Measurements from ENCODE around the gene ANKRD13C.
"Not testable (repeated sequence)": the region's sequence is repeated elsewhere in the genome, so short reads cannot be mapped to it uniquely, and the experiment has no call there.

Gene ANKRD13C

DNA sequence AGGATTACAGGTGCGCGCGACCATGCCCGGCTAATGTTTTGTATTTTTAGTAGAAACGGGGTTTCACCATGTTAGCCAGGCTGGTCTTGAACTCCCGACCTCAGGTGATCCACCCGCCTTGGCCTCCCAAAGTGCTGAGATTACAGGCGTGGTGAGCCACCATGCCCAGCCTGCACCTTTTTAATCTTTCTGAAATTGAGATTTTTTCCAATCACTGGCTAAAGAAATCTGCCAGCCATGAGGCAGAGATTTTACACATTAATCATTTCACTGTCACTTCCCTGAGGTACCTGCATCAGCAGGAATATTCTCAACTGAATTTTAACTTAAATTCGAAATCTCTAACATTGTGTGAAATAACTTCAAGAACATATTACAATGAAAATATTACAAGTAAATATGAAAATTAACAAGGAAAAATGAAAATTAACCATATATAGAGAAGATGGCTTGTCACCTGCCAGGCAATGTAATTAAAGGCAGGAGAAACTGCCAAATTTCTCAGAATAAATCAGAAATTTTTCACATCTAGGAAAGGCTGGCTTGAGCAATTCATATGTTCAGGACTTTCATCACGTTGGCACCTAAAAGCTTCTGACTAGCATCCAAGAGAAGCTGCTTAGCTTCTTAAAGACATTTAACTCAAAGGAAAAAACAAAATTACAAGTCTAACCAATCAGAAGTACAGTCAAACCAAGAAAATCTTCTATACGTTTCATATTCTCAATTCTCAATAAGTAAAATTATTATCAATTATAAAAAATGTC lies 5.9 kb downstream of the ANKRD13C start:
- no peak overlapping the region for H3K4me2 ChIP-seq (ENCODE audit: low read depth, low read length)
- H2AFZ ChIP-seq (ENCODE audit: low read length) = no peak overlapping the region
- no peak overlapping the region for H3K27ac ChIP-seq (ENCODE audit: low read length)
- no peak for DNase-seq
- no peaks in the 10 kb centered on the region; the same call in 1 of the 2 replicates for H3F3A ChIP-seq (ENCODE audit: insufficient read depth, low read length)
- H3K4me3 ChIP-seq (ENCODE audit: low read length) = no peak overlapping the region
- H3K36me3 ChIP-seq (replicated peaks; ENCODE audit: insufficient read depth, low read length) = no peaks in the 10 kb centered on the region
- H3K9me3 ChIP-seq (replicated peaks; ENCODE audit: insufficient read depth, low read length) = no peaks in the 10 kb centered on the region
- peaks cover 3% of the 10 kb centered on the region; the same call in 1 of the 2 replicates for H3K4me1 ChIP-seq (ENCODE audit: low read length)
- H3K27me3 ChIP-seq (replicated peaks; ENCODE audit: insufficient read depth, low read length) = no peaks in the 10 kb centered on the region
- H4K20me1 ChIP-seq (ENCODE audit: insufficient read depth, low read length) = no peaks in the 10 kb centered on the region
- H3K9me2 ChIP-seq (replicated peaks; ENCODE audit: insufficient read depth, low read length) = no peaks in the 10 kb centered on the region
- H3K9ac ChIP-seq (ENCODE audit: low read length) = no peak overlapping the region
- H3K79me2 ChIP-seq (ENCODE audit: low read length) = peaks cover 95% of the 10 kb centered on the region
- no peak for TF ChIP-seq EZH2 (optimal IDR thresholded peaks at IDR 0.05; ENCODE audit: low read depth, low read length)
- TF ChIP-seq, protein P1, sequence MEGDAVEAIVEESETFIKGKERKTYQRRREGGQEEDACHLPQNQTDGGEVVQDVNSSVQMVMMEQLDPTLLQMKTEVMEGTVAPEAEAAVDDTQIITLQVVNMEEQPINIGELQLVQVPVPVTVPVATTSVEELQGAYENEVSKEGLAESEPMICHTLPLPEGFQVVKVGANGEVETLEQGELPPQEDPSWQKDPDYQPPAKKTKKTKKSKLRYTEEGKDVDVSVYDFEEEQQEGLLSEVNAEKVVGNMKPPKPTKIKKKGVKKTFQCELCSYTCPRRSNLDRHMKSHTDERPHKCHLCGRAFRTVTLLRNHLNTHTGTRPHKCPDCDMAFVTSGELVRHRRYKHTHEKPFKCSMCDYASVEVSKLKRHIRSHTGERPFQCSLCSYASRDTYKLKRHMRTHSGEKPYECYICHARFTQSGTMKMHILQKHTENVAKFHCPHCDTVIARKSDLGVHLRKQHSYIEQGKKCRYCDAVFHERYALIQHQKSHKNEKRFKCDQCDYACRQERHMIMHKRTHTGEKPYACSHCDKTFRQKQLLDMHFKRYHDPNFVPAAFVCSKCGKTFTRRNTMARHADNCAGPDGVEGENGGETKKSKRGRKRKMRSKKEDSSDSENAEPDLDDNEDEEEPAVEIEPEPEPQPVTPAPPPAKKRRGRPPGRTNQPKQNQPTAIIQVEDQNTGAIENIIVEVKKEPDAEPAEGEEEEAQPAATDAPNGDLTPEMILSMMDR (IDR thresholded peaks at IDR 0.05; ENCODE audit: low read length) = no peak
- TF ChIP-seq EZH2phosphoT487 (IDR thresholded peaks at IDR 0.05; ENCODE audit: low read length) = no peak

DNA sequence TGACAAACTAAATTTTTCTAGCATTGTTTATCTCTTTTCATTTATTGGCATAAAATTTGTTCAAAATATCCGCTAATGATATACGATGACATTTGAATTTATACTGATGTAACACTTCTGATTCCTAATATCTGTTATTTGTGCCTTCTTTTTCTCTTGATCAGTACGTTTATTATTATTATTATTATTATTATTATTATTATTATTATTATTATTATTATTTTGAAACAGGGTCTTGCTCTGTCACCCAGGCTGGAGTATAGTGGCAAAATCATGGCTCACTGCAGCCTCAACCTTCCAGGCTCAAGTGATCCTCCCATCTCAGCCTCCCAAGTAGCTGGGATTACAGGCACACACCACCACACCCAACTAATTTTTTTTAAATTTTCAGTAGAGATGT lies 14.9 kb downstream of the ANKRD13C start:
- DNase-seq; H3K4me2 ChIP-seq (ENCODE audit: low read depth, low read length); H2AFZ ChIP-seq (ENCODE audit: low read length); H3K9me3 ChIP-seq (replicated peaks; ENCODE audit: insufficient read depth, low read length); H3K27me3 ChIP-seq (replicated peaks; ENCODE audit: insufficient read depth, low read length); H3K9ac ChIP-seq (ENCODE audit: low read length); H3K9me2 ChIP-seq (replicated peaks; ENCODE audit: insufficient read depth, low read length); H4K20me1 ChIP-seq (ENCODE audit: insufficient read depth, low read length); H3F3A ChIP-seq (ENCODE audit: insufficient read depth, low read length); H3K4me3 ChIP-seq (ENCODE audit: low read length); H3K36me3 ChIP-seq (replicated peaks; ENCODE audit: insufficient read depth, low read length); H3K4me1 ChIP-seq (ENCODE audit: low read length); H3K27ac ChIP-seq (ENCODE audit: low read length): not testable (repeated sequence)
- H3K79me2 ChIP-seq (ENCODE audit: low read length) = peaks cover 69% of the 10 kb centered on the region

DNA sequence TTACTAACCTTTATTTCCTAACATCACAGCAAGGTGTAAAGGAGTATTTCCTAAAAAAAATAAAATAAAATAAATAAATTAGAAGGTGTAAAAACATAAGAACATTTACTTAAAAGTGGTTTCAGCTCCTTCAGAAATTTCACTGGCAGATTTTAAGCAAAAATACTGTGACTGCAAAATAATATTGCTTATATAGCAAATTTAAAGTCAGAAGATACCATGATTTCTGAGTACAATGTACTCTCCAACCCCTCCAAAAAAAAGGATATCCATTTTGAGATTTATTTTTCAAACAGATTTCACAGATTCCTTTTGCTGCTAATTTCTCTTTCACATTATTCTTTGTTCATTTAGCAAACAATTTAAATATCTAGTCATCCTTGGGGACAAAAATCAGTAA lies 18.5 kb downstream of the ANKRD13C start:
- H3K79me2 ChIP-seq (ENCODE audit: low read length) = peaks cover 64% of the 10 kb centered on the region

More for the DNA sequence above, 18.5 kb downstream of the ANKRD13C start:
- no peaks in the 10 kb centered on the region; the same call in 1 of the 2 replicates for H4K20me1 ChIP-seq (ENCODE audit: insufficient read depth, low read length)
- H3K36me3 ChIP-seq (replicated peaks; ENCODE audit: insufficient read depth, low read length) = no peaks in the 10 kb centered on the region
- TF ChIP-seq EZH2phosphoT487 (IDR thresholded peaks at IDR 0.05; ENCODE audit: low read length) (no peak), EZH2 (optimal IDR thresholded peaks at IDR 0.05; ENCODE audit: low read depth, low read length) (no peak)
- TF ChIP-seq, protein P1 (IDR thresholded peaks at IDR 0.05; ENCODE audit: low read length) = no peak
- no peak overlapping the region for H3K9ac ChIP-seq (ENCODE audit: low read length)
- no peak overlapping the region for H2AFZ ChIP-seq (ENCODE audit: low read length)
- H3K4me1 ChIP-seq (ENCODE audit: low read length) = no peaks in the 10 kb centered on the region
- no peak overlapping the region for H3K4me3 ChIP-seq (ENCODE audit: low read length)
- H3K4me2 ChIP-seq (ENCODE audit: low read depth, low read length) = no peak overlapping the region
- no peaks in the 10 kb centered on the region for H3K27me3 ChIP-seq (replicated peaks; ENCODE audit: insufficient read depth, low read length)
- no peak overlapping the region for H3K27ac ChIP-seq (ENCODE audit: low read length)
- H3K9me3 ChIP-seq (replicated peaks; ENCODE audit: insufficient read depth, low read length) = no peaks in the 10 kb centered on the region
- DNase-seq = no peak
- no peaks in the 10 kb centered on the region for H3K9me2 ChIP-seq (replicated peaks; ENCODE audit: insufficient read depth, low read length)
- no peaks in the 10 kb centered on the region for H3F3A ChIP-seq (ENCODE audit: insufficient read depth, low read length)

Data from MM.1S (cell line).